A549 (cell line): ENCODE measurements around the gene ADAMTS15. TPM values are rescaled to one million over a fixed set of nuclear protein-coding genes. Genes with fewer than 3 reads are reported as not detected.

Experiments used
- ATAC-seq, 2 experiments: fragments of 200-7000 bp in 1 of 2; fragments of >200 bp in 1 of 2; cut with Nextera tagmentation in 1 of 2; cut with Tn5 transposase in 1 of 2; 3 replicates each; pipeline versions ENCODE4 v1.8.0 to v1.9.1; 2018 to 2020; ENCODE audit warnings: mild to moderate bottlenecking in 1 of 2, moderate library complexity in 1 of 2
- CTCF ChIA-PET: fragments of 300-600 bp; sonication (Branson Sonifier 250); formaldehyde crosslinking; extraction: SDS; loops from one replicate; lab custom pipeline; 2021; ENCODE audit warnings: antibody characterized with exemption, inconsistent platforms; lab: Yijun Ruan, JAX
- POLR2A ChIA-PET: fragments of 350-600 bp; formaldehyde crosslinking; extraction: SDS; loops from one replicate; lab custom pipeline; 2021; ENCODE audit warnings: antibody characterized with exemption, inconsistent platforms; lab: Yijun Ruan, JAX
- DNase-seq, 2 experiments: peaks; one replicate each; pipeline versions ENCODE4 v3.0.0 to v3.0.0-alpha.2; 2011 to 2016; ENCODE audit warnings: low read depth in 1 of 2, low spot score in 1 of 2
- FAIRE-seq: peaks from 2 replicates; lab custom pipeline; 2011; peaks lifted over from hg19 to GRCh38; lab: Jason Lieb, UNC
- H3K27ac ChIP-seq, 2 experiments: fragments of >200 bp; sonication (Bioruptor Twin); formaldehyde crosslinking; 3 replicates each; pipeline ENCODE4 v1.5.1; 2016 to 2017
- H3K4me1 ChIP-seq: fragments of >200 bp; sonication (Bioruptor Twin); formaldehyde crosslinking; 3 replicates; pipeline ENCODE4 v1.6.1; 2016
- H3K4me2 ChIP-seq: fragments of >200 bp; sonication (Bioruptor Twin); formaldehyde crosslinking; 3 replicates; pipeline ENCODE4 v1.6.1; 2016
- H3K4me3 ChIP-seq: fragments of >200 bp; sonication (Bioruptor Twin); formaldehyde crosslinking; 3 replicates; pipeline ENCODE4 v1.5.1; 2016
- H3K9me3 ChIP-seq: fragments of >200 bp; sonication (Bioruptor Twin); formaldehyde crosslinking; 3 replicates; pipeline ENCODE4 v1.6.1; 2016
- FOXS1 ChIP-seq: fragments of 250-450 bp; sonication (Bioruptor Pico); IDR thresholded peaks from 2 replicates; pipeline ENCODE4 v1.5.0; 2020; ENCODE audit warnings: mild to moderate bottlenecking, moderate library complexity
- HOXB5 ChIP-seq: fragments of 250-450 bp; sonication (Bioruptor Pico); IDR thresholded peaks from 2 replicates; pipeline ENCODE4 v1.5.0; 2020; ENCODE audit warnings: mild to moderate bottlenecking, moderate library complexity
- JUN ChIP-seq, 2 experiments: fragments of >200 bp; sonication (Bioruptor Twin); formaldehyde crosslinking; IDR thresholded peaks; 2 replicates in 1 of 2; 3 replicates in 1 of 2; pipeline ENCODE4 v1.6.1; 2016 to 2017
- KDM5A ChIP-seq: fragments of 200-600 bp; sonication (generic); IDR thresholded peaks from 2 replicates; pipeline ENCODE4 v1.6.1; 2016; ENCODE audit warnings: antibody characterized with exemption, mild to moderate bottlenecking
- MAZ ChIP-seq: fragments of 150-350 bp; IDR thresholded peaks from 2 replicates; pipeline ENCODE4 v1.6.1; 2014; ENCODE audit warnings: antibody characterized with exemption, low read depth, low read length, borderline replicate concordance
- NFE2L2 ChIP-seq: fragments of 150-350 bp; conservative IDR thresholded peaks from 2 replicates; pipeline ENCODE4 v1.6.1; 2014; ENCODE audit warnings: low read length
- SREBF2 ChIP-seq: fragments of 450-650 bp; IDR thresholded peaks from 2 replicates; pipeline ENCODE4 v1.6.1; 2014; ENCODE audit warnings: mild to moderate bottlenecking, moderate library complexity
- TFCP2L1 ChIP-seq: fragments of 250-450 bp; sonication (Bioruptor Pico); IDR thresholded peaks from 2 replicates; pipeline ENCODE4 v1.5.0; 2021; ENCODE audit warnings: mild to moderate bottlenecking
- TP53 ChIP-seq: fragments of 250-450 bp; sonication (Bioruptor Pico); IDR thresholded peaks from 2 replicates; pipeline ENCODE4 v1.5.0; 2021; ENCODE audit warnings: mild to moderate bottlenecking, moderate library complexity
- ZC3H11A ChIP-seq: fragments of 450-650 bp; IDR thresholded peaks from 2 replicates; pipeline ENCODE4 v1.6.1; 2014; ENCODE audit warnings: antibody characterized with exemption, mild to moderate bottlenecking
- ZFP36 ChIP-seq: fragments of 450-650 bp; IDR thresholded peaks from 2 replicates; pipeline ENCODE4 v1.6.1; 2014; ENCODE audit warnings: borderline replicate concordance; ENCODE audit not compliant: partially characterized antibody
- ZNF302 ChIP-seq: fragments of 250-450 bp; sonication (Bioruptor Pico); IDR thresholded peaks from 2 replicates; pipeline ENCODE4 v1.9.0; 2021; ENCODE audit warnings: inconsistent platforms, mild to moderate bottlenecking, moderate library complexity
- WGBS: methylation state at CpG from one replicate; pipeline ENCODE4 v1.1.6; 2017; ENCODE audit errors: missing lambda C conversion rate; 5-methylcytosine and 5-hydroxymethylcytosine counted together
- polyA plus RNA-seq, 4 experiments: library from polyadenylated mRNA; depleted of rRNA in 3 of 4; stranded (reverse); fragments of >200 nt; fragmentation: RNase III in 1 of 4; extraction: RNeasy Plus Mini Kit Qiagen cat#74134 plus additional on column Dnase treatment in 1 of 4; gene quantifications; 2 replicates in 3 of 4; 3 replicates in 1 of 4; pipeline ENCODE4 v1.2.3, GENCODE V29; 2011 to 2017
- TF ChIP-seq, protein P1 (sequence below): fragments of 450-650 bp; IDR thresholded peaks from 2 replicates; pipeline ENCODE4 v1.6.1; 2014; ENCODE audit warnings: antibody characterized with exemption
- TF ChIP-seq, protein P2 (sequence below): IDR thresholded peaks from 2 replicates; pipeline ENCODE4 v1.6.1; 2012
- TF ChIP-seq, protein P3 (sequence below): fragments of >200 bp; sonication (Bioruptor Twin); formaldehyde crosslinking; IDR thresholded peaks from 2 replicates; pipeline ENCODE4 v1.6.1; 2016
- TF ChIP-seq, protein P4 (sequence below): fragments of >200 bp; sonication (Bioruptor Twin); formaldehyde crosslinking; IDR thresholded peaks from 3 replicates; pipeline ENCODE4 v1.5.1; 2016

ADAMTS15 gene
- polyA plus RNA-seq, 2 of the 4 experiments (the other 2 are of a cell fraction): 2.2 to 4.0 TPM

DNA sequence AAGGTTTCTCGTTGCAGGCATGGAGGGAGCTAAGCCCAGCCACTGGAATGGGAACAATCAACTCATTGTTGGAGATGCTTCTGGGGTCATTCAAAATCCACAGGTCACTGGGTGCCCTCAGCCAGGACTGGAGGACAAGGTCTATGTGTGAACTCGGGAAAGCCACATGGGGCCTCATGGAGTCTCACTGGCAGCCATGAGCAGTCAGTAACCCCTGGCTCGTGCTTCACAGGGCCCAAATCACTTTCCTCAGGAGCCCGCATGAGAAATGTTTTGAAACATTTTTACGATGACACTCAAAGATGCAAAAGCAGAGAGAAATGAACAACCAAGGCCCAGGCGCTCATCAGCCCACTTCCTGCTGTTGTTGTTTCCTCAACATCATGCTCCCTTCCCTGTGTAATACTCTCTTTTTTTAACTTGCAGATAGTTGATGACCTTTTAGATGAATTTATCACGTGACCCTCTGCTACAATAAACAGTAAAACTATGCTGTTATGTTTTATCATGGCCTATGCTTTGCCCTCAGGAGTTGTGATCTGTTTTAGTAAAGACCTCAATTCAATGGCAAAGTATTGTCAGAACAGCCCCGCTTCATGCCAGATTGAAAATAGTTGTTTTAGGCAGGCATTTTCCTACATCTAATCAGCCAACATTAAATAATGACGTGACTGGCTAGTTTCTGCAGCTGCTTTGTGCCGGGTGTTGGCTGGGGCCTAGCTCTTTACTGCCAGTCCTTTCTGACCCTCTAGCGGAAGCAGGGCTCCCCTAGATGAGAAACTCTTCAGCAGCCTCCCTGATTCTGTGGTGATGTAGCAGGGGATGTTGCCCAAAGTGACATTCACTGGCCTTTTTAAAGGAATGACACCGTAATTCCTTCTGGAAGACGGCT is 39.7 kb downstream of the ADAMTS15 start:
- no peak for FAIRE-seq
- no peak for ATAC-seq
- DNase-seq: no peak
- H3K4me3 ChIP-seq: no peak overlapping the region
- POLR2A ChIA-PET: no interaction called here
- no peaks in the 10 kb centered on the region for H3K4me1 ChIP-seq
- 84% methylated on average over 12 of the region's 13 CpGs for WGBS
- CTCF ChIA-PET: interaction anchor here (0.9 to 1.0 kb wide), 2 partner anchors 53 to 339 kb away, joined by 3 read pairs; no protein-coding TSS in a partner anchor
- no peak for TF ChIP-seq NFE2L2
- TF ChIP-seq, protein P1, sequence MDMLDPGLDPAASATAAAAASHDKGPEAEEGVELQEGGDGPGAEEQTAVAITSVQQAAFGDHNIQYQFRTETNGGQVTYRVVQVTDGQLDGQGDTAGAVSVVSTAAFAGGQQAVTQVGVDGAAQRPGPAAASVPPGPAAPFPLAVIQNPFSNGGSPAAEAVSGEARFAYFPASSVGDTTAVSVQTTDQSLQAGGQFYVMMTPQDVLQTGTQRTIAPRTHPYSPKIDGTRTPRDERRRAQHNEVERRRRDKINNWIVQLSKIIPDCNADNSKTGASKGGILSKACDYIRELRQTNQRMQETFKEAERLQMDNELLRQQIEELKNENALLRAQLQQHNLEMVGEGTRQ: no peak
- no peak for TF ChIP-seq JUN (IDR thresholded peaks at IDR 0.05)
- H3K9me3 ChIP-seq: no peaks in the 10 kb centered on the region
- no peak overlapping the region for H3K27ac ChIP-seq
- H3K4me2 ChIP-seq: no peak overlapping the region

DNA sequence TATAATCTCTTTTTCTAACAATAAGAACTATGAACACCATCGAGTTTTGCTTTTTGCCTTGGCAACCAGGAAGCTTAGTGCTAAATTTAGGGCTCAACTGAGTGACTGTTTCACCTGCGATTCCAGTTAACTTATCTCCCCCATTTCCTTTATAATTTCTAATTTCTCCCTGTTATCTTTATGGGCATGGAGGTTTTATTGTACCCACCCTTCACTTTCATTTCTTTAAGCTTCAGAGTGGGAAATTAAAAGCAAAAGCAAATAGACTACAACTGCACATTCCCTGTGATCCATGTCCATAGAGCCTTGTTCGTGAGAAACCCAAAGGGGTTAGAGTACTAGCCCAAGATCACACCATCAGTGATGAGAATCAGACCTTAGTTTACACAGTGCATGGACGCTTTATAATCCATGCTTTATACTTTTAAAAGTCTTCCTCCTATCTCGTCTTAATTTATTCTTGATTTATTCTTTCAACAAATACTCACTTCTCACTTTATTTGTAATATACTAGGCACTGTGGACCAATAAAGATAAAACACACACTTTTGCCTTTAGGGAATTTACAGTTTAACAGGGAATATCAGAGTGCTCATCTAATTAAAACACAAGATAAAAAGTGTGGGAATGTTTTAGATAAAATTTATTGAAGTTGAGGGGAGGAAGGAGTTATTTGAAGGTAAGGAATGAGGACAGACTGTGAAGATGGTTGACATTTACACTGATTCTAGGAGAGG is 40.6 kb downstream of the ADAMTS15 start:
- no peak overlapping the region for H3K4me3 ChIP-seq
- no peak for TF ChIP-seq FOXS1 (CRISPR knock-in tag)
- TF ChIP-seq MAZ: no peak
- no peak for TF ChIP-seq ZC3H11A
- TF ChIP-seq, protein P2, sequence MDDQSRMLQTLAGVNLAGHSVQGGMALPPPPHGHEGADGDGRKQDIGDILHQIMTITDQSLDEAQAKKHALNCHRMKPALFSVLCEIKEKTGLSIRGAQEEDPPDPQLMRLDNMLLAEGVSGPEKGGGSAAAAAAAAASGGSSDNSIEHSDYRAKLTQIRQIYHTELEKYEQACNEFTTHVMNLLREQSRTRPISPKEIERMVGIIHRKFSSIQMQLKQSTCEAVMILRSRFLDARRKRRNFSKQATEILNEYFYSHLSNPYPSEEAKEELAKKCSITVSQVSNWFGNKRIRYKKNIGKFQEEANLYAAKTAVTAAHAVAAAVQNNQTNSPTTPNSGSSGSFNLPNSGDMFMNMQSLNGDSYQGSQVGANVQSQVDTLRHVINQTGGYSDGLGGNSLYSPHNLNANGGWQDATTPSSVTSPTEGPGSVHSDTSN: no peak
- TF ChIP-seq, protein P1: no peak
- TF ChIP-seq KDM5A: no peak
- TF ChIP-seq TFCP2L1: no peak
- TF ChIP-seq ZNF302 (CRISPR knock-in tag): no peak
- TF ChIP-seq, protein P3, sequence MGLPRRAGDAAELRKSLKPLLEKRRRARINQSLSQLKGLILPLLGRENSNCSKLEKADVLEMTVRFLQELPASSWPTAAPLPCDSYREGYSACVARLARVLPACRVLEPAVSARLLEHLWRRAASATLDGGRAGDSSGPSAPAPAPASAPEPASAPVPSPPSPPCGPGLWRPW: no peak
- no peak for TF ChIP-seq ZFP36
- TF ChIP-seq, protein P4, sequence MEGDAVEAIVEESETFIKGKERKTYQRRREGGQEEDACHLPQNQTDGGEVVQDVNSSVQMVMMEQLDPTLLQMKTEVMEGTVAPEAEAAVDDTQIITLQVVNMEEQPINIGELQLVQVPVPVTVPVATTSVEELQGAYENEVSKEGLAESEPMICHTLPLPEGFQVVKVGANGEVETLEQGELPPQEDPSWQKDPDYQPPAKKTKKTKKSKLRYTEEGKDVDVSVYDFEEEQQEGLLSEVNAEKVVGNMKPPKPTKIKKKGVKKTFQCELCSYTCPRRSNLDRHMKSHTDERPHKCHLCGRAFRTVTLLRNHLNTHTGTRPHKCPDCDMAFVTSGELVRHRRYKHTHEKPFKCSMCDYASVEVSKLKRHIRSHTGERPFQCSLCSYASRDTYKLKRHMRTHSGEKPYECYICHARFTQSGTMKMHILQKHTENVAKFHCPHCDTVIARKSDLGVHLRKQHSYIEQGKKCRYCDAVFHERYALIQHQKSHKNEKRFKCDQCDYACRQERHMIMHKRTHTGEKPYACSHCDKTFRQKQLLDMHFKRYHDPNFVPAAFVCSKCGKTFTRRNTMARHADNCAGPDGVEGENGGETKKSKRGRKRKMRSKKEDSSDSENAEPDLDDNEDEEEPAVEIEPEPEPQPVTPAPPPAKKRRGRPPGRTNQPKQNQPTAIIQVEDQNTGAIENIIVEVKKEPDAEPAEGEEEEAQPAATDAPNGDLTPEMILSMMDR: no peak
- no peak for TF ChIP-seq SREBF2
- TF ChIP-seq TP53 (CRISPR knock-in tag): no peak
- TF ChIP-seq HOXB5 (CRISPR knock-in tag): no peak
- ChIA-PET POLR2A (no interaction called here), CTCF (interaction anchor here (1.0 to 2.0 kb wide), 2 partner anchors 338 to 373 kb away, joined by 3 to 5 read pairs; no protein-coding TSS in a partner anchor)
- no peak for DNase-seq
- H3K9me3 ChIP-seq: no peaks in the 10 kb centered on the region
- no peak for ATAC-seq
- no peak overlapping the region for H3K4me2 ChIP-seq
- no peak for FAIRE-seq
- no peaks in the 10 kb centered on the region for H3K4me1 ChIP-seq
- WGBS: 74% methylated on average over 5 of the region's 5 CpGs
- no peak overlapping the region for H3K27ac ChIP-seq
